Cortex of kidney (tissue), 1 donor: Measurements from ENCODE around the gene CCNE1.
"Not testable (repeated sequence)": the region's sequence is repeated elsewhere in the genome, so short reads cannot be mapped to it uniquely, and the experiment has no call there.

Source experiments
- DNase-seq: peaks from one replicate; lab custom pipeline; 2025; lab: John Stamatoyannopoulos, UW

The CCNE1 gene

GRCh38 chr19:29787281-29787680 lies 24.5 kb upstream of the CCNE1 start:
- no peak for DNase-seq

GRCh38 chr19:29789007-29789406 lies 22.8 kb upstream of the CCNE1 start:
- no peak for DNase-seq

GRCh38 chr19:29793116-29793727 lies 18.6 kb upstream of the CCNE1 start:
- no peak for DNase-seq

- not testable (repeated sequence) for DNase-seq
Measured at GRCh38 chr19:29794490-29794889, 17.3 kb upstream of the CCNE1 start.

- DNase-seq, result no peak
Measured at GRCh38 chr19:29795461-29796172, 16.2 kb upstream of the CCNE1 start.

GRCh38 chr19:29796173-29796573 lies 15.6 kb upstream of the CCNE1 start:
- no peak for DNase-seq

- DNase-seq, result no peak
Measured at GRCh38 chr19:29798774-29799497, 12.9 kb upstream of the CCNE1 start.

- no peak for DNase-seq
Measured at GRCh38 chr19:29800100-29800825, 11.5 kb upstream of the CCNE1 start.

- DNase-seq, result not testable (repeated sequence)
Measured at GRCh38 chr19:29803951-29804350, 7.8 kb upstream of the CCNE1 start.

GRCh38 chr19:29804493-29804892 lies 7.3 kb upstream of the CCNE1 start:
- DNase-seq, result no peak

GRCh38 chr19:29805031-29805965 lies 6.5 kb upstream of the CCNE1 start:
- no peak for DNase-seq

GRCh38 chr19:29806098-29806866 lies 5.5 kb upstream of the CCNE1 start:
- no peak for DNase-seq

GRCh38 chr19:29807178-29807577 lies 4.6 kb upstream of the CCNE1 start:
- DNase-seq, result no peak

- DNase-seq, result no peak
Measured at GRCh38 chr19:29807870-29808405, 3.9 kb upstream of the CCNE1 start.

GRCh38 chr19:29809795-29810503 lies 1.8 kb upstream of the CCNE1 start:
- no peak for DNase-seq

- DNase-seq, result no peak
Measured at GRCh38 chr19:29810504-29810871, 1.3 kb upstream of the CCNE1 start.

GRCh38 chr19:29812080-29812880 lies 489 bp downstream of the CCNE1 start:
- DNase-seq, result no peak

- DNase-seq, result no peak
Measured at GRCh38 chr19:29812881-29813275, 1.1 kb downstream of the CCNE1 start.

- no peak for DNase-seq
Measured at GRCh38 chr19:29813642-29814041, 1.9 kb downstream of the CCNE1 start.
